CD4-positive, alpha-beta T cell (primary cell): Measurements from ENCODE around the gene ARFRP1. TPM values are rescaled to one million over a fixed set of nuclear protein-coding genes. Genes with fewer than 3 reads are reported as not detected.
A peak's percentile ranks its signal among the peaks of the same experiment; 100 is the strongest.
"Not testable (repeated sequence)": the region's sequence is repeated elsewhere in the genome, so short reads cannot be mapped to it uniquely, and the experiment has no call there.

Source experiments
- ATAC-seq: fragments of 200-7000 bp; cut with Tn5 transposase; one replicate; pipeline ENCODE4 v1.10.0; 2022; ENCODE audit warnings: mild to moderate bottlenecking; ENCODE audit not compliant: poor library complexity
- CTCF ChIA-PET: fragments of 350-600 bp; sonication (Branson Sonifier 250); formaldehyde crosslinking; loops from one replicate; lab custom pipeline; 2021; ENCODE audit warnings: antibody characterized with exemption, inconsistent platforms; lab: Charles Lee
- POLR2A ChIA-PET: fragments of 350-600 bp; sonication (Branson Sonifier 250); formaldehyde crosslinking; loops from one replicate; lab custom pipeline; 2021; ENCODE audit warnings: antibody characterized with exemption, inconsistent platforms; lab: Charles Lee
- DNase-seq, 14 experiments: peaks; one replicate each; pipeline ENCODE4 v3.0.0-alpha.2; 2013 to 2020; ENCODE audit warnings: mixed read lengths in 2 of 14
- H3K27ac ChIP-seq, 2 donors: one replicate each; pipeline versions ENCODE4 v1.5.1 to v1.7.0; 2013; ENCODE audit warnings: low read length in 2 of 2, low read depth in 1 of 2, mild to moderate bottlenecking in 1 of 2
- H3K27me3 ChIP-seq, 2 experiments: 1 replicate in 1 of 2; 2 replicates in 1 of 2; pipeline versions ENCODE4 v1.6.1 to v1.7.0; 2013; ENCODE audit warnings: low read length in 2 of 2, control low read depth in 1 of 2, mild to moderate bottlenecking in 1 of 2, moderate library complexity in 1 of 2; ENCODE audit not compliant: insufficient read depth in 2 of 2, control insufficient read depth in 1 of 2
- H3K36me3 ChIP-seq: one replicate; pipeline ENCODE4 v1.6.1; 2013; ENCODE audit warnings: low read length, control low read depth; ENCODE audit not compliant: insufficient read depth
- H3K4me1 ChIP-seq: one replicate; pipeline ENCODE4 v1.6.1; 2013; ENCODE audit warnings: low read length, control low read depth; ENCODE audit not compliant: insufficient read depth
- H3K4me3 ChIP-seq: one replicate; pipeline ENCODE4 v1.5.1; 2013; ENCODE audit warnings: mild to moderate bottlenecking, low read length, moderate library complexity
- H3K9me3 ChIP-seq, 2 experiments: 1 replicate in 1 of 2; 2 replicates in 1 of 2; pipeline versions ENCODE4 v1.6.1 to v1.7.0; 2013; ENCODE audit warnings: low read length in 2 of 2, mild to moderate bottlenecking in 2 of 2, control low read depth in 1 of 2, moderate library complexity in 1 of 2; ENCODE audit not compliant: control insufficient read depth in 1 of 2, insufficient read depth in 1 of 2
- H3K27ac Mint-ChIP-seq: one replicate; pipeline ENCODE4 v1.8.0; 2020; ENCODE audit warnings: mixed read lengths
- H3K27me3 Mint-ChIP-seq: one replicate; pipeline ENCODE4 v1.8.0; 2021; ENCODE audit warnings: mixed read lengths
- H3K36me3 Mint-ChIP-seq: one replicate; pipeline ENCODE4 v1.8.0; 2021; ENCODE audit warnings: low read depth, mixed read lengths
- H3K4me1 Mint-ChIP-seq: one replicate; pipeline ENCODE4 v1.8.0; 2021; ENCODE audit warnings: low read depth, mixed read lengths
- H3K4me3 Mint-ChIP-seq: one replicate; pipeline ENCODE4 v1.8.0; 2020; ENCODE audit warnings: mild to moderate bottlenecking, mixed read lengths
- H3K9me3 Mint-ChIP-seq: one replicate; pipeline ENCODE4 v1.8.0; 2020; ENCODE audit warnings: mixed read lengths
- CTCF ChIP-seq: fragments of 200-600 bp; IDR thresholded peaks from one replicate; pipeline ENCODE4 v1.8.0; 2022; ENCODE audit warnings: antibody characterized with exemption, mild to moderate bottlenecking
- intact Hi-C, 2 experiments: fragments of 100-400 bp; cut with DNase I in 1 of 2; cut with micrococcal nuclease in 1 of 2; formaldehyde crosslinking; loops; one replicate each; pipeline versions ENCODE4 v1.15.1 to v1.9.0; 2023 to 2025; cut with DNase I, micrococcal nuclease
- total RNA-seq, 174 experiments: library from RNA in 2 of 174; stranded (reverse) in 2 of 174; gene quantifications; one replicate each; pipeline ENCODE4 v1.2.3 and lab custom pipeline; 2021 to 2026

The ARFRP1 gene
- total RNA-seq, 2 experiments from 2014 or later: 34.5 to 35.7 TPM

GRCh38 chr20:63732118-63733095 is 24.6 kb upstream of the ARFRP1 start:
- ChIA-PET POLR2A (no interaction called here), CTCF (no interaction called here)
- ATAC-seq (no peak), DNase-seq (peak in 1 of 14 experiments; percentile 21)
- Histone ChIP-seq H3K27me3 (no peaks in the 10 kb centered on the region), H3K4me1 (peaks cover 80% of the 10 kb centered on the region), H3K36me3 (peaks cover 38% of the 10 kb centered on the region), H3K4me3 (no peak overlapping the region), H3K27ac (no peak overlapping the region), H3K9me3 (no peaks in the 10 kb centered on the region)
- Mint-ChIP-seq H3K27ac (no peak overlapping the region), H3K9me3 (no peaks in the 10 kb centered on the region), H3K4me3 (no peak overlapping the region), H3K36me3 (peaks cover 44% of the 10 kb centered on the region), H3K4me1 (peaks cover 38% of the 10 kb centered on the region), H3K27me3 (no peaks in the 10 kb centered on the region)
- intact Hi-C loops: loop anchor here in 1 of 2 experiments (10.0 kb wide), 1 partner anchor 78 kb away; the partner anchor contains the start of genes RTEL1 and STMN3
- no peak for TF ChIP-seq CTCF

GRCh38 chr20:63731410-63731809 is 23.6 kb upstream of the ARFRP1 start:
- no peak for TF ChIP-seq CTCF
- Histone ChIP-seq H3K4me1 (peaks cover 83% of the 10 kb centered on the region), H3K9me3 (no peaks in the 10 kb centered on the region), H3K4me3 (no peak overlapping the region), H3K27me3 (no peaks in the 10 kb centered on the region), H3K36me3 (peaks cover 38% of the 10 kb centered on the region), H3K27ac (no peak overlapping the region)
- intact Hi-C loops: loop anchor here in 1 of 2 experiments (10.0 kb wide), 1 partner anchor 77 kb away; the partner anchor contains the start of genes RTEL1 and STMN3
- ATAC-seq: no peak
- Mint-ChIP-seq H3K4me3 (no peak overlapping the region), H3K36me3 (peaks cover 42% of the 10 kb centered on the region), H3K27ac (no peak overlapping the region), H3K27me3 (no peaks in the 10 kb centered on the region), H3K4me1 (peaks cover 44% of the 10 kb centered on the region), H3K9me3 (no peaks in the 10 kb centered on the region)
- no peak for DNase-seq
- ChIA-PET POLR2A (interaction anchor here (0.6 to 5.0 kb wide), 4 partner anchors 19 to 99 kb away, joined by 3 to 27 read pairs (median 3); partner anchors contain the start of genes ARFRP1, STMN3 and ZGPAT), CTCF (no interaction called here)

GRCh38 chr20:63730189-63730733 is 22.5 kb upstream of the ARFRP1 start:
- peaks cover 37% of the 10 kb centered on the region for H3K4me1 Mint-ChIP-seq
- peak overlapping the region; percentile 32 to 43 for H3K27ac ChIP-seq

GRCh38 chr20:63722967-63723622 is 15.3 kb upstream of the ARFRP1 start:
- H3K27me3 ChIP-seq, H3K27me3 Mint-ChIP-seq, H3K27ac ChIP-seq, H3K4me3 Mint-ChIP-seq, H3K4me3 ChIP-seq, ATAC-seq, DNase-seq, H3K27ac Mint-ChIP-seq, intact Hi-C loops, H3K9me3 Mint-ChIP-seq: not testable (repeated sequence)
- Histone ChIP-seq H3K36me3 (peaks cover 37% of the 10 kb centered on the region), H3K9me3 (peaks cover 16 to 22% of the 10 kb centered on the region in 2 experiments), H3K4me1 (peaks cover 33% of the 10 kb centered on the region)
- POLR2A ChIA-PET: interaction anchor here (1.0 kb wide), 1 partner anchor 15 kb away, joined by 3 read pairs; the partner anchor contains the start of genes ARFRP1 and ZGPAT
- H3K36me3 Mint-ChIP-seq: peaks cover 79% of the 10 kb centered on the region
- CTCF ChIA-PET: interaction anchor here (2.3 kb wide), 1 partner anchor 13 kb away, joined by 4 read pairs; the partner anchor contains the start of gene LIME1
- H3K4me1 Mint-ChIP-seq: peaks cover 41% of the 10 kb centered on the region

More at GRCh38 chr20:63730189-63730733, 22.5 kb upstream of the ARFRP1 start:
- CTCF ChIA-PET, H3K9me3 ChIP-seq, H3K27ac Mint-ChIP-seq, H3K9me3 Mint-ChIP-seq, H3K27me3 Mint-ChIP-seq, H3K4me3 Mint-ChIP-seq, ATAC-seq, H3K27me3 ChIP-seq: not testable (repeated sequence)
- H3K4me3 ChIP-seq: peak overlapping the region; percentile 6
- POLR2A ChIA-PET: interaction anchor here (0.7 to 5.0 kb wide), 3 partner anchors 21 to 105 kb away, joined by 3 to 27 read pairs (median 3); partner anchors contain the start of genes ARFRP1 and ZGPAT
- intact Hi-C loops: loop anchor here in 1 of 2 experiments (10.0 kb wide), 1 partner anchor 75 kb away; the partner anchor contains the start of genes RTEL1 and STMN3
- peaks cover 37% of the 10 kb centered on the region for H3K36me3 ChIP-seq
- H3K4me1 ChIP-seq: peaks cover 72% of the 10 kb centered on the region
- peak in 2 of 14 experiments; percentile 15 to 18 for DNase-seq
- peaks cover 45% of the 10 kb centered on the region for H3K36me3 Mint-ChIP-seq
